Body of pancreas (tissue), 4 donors: Measurements from ENCODE around the gene BPIFA2. TPM values are rescaled to one million over a fixed set of nuclear protein-coding genes. Genes with fewer than 3 reads are reported as not detected.

Experiments used
- ATAC-seq: fragments of 150-250 bp; one replicate; pipeline ENCODE4 v1.9.1; 2016
- DNase-seq, 4 donors: peaks; one replicate each; pipeline ENCODE4 v3.0.0-alpha.2; 2019
- H3K27ac ChIP-seq, 4 donors: fragments of 200-600 bp; sonication (generic); 1 replicate in 3 of 4; 2 replicates in 1 of 4; pipeline versions ENCODE4 v1.5.1 to v1.6.1; 2016 to 2019; ENCODE audit warnings: mild to moderate bottlenecking in 1 of 4, mixed read lengths in 1 of 4, moderate library complexity in 1 of 4
- H3K27me3 ChIP-seq, 2 donors: fragments of 200-600 bp; sonication (generic); one replicate each; pipeline ENCODE4 v1.6.0; 2016; ENCODE audit warnings: mild to moderate bottlenecking in 1 of 2
- H3K36me3 ChIP-seq, 2 donors: fragments of 200-600 bp; sonication (generic); replicated peaks in 1 of 2; 2 replicates each; pipeline ENCODE4 v1.5.1; 2016; ENCODE audit warnings: low read depth in 2 of 2; ENCODE audit not compliant: insufficient read depth in 1 of 2
- H3K4me1 ChIP-seq: fragments of 200-600 bp; sonication (generic); one replicate; pipeline ENCODE4 v1.6.0; 2016
- H3K4me3 ChIP-seq, 2 donors: fragments of 200-600 bp; sonication (generic); 1 replicate in 1 of 2; 2 replicates in 1 of 2; pipeline ENCODE4 v1.5.1; 2016 to 2019
- H3K9me3 ChIP-seq, 3 donors: fragments of 200-600 bp; sonication (generic); 1 replicate in 2 of 3; 2 replicates in 1 of 3; pipeline ENCODE4 v1.5.1; 2016
- POLR2A ChIP-seq, 3 donors: fragments of 450-650 bp; IDR thresholded peaks; one replicate each; pipeline ENCODE4 v1.6.1; 2016; ENCODE audit warnings: antibody characterized with exemption in 3 of 3, mild to moderate bottlenecking in 2 of 3
- WGBS, 2 donors: methylation state at CpG; one replicate each; pipeline ENCODE4 v1.1.5; 2017; 5-methylcytosine and 5-hydroxymethylcytosine counted together
- intact Hi-C: fragments of 100-400 bp; cut with DNase I; formaldehyde crosslinking; loops from one replicate; pipeline ENCODE4 v1.15.1; 2023
- total RNA-seq, 2 donors: library from RNA; depleted of rRNA; stranded (reverse); fragments of >200 nt; gene quantifications; one replicate each; pipeline ENCODE4 v1.1.0, GENCODE V29; 2016
- TF ChIP-seq, protein P1 (sequence below), 7 experiments: fragments of 450-650 bp in 4 of 7; fragments of 200-600 bp in 3 of 7; sonication (generic) in 3 of 7; IDR thresholded peaks; one replicate each; pipeline ENCODE4 v1.5.1; 2016 to 2019; ENCODE audit warnings: antibody characterized with exemption in 7 of 7

Gene BPIFA2
- total RNA-seq, 2 donors from 2014 or later = not detected

DNA sequence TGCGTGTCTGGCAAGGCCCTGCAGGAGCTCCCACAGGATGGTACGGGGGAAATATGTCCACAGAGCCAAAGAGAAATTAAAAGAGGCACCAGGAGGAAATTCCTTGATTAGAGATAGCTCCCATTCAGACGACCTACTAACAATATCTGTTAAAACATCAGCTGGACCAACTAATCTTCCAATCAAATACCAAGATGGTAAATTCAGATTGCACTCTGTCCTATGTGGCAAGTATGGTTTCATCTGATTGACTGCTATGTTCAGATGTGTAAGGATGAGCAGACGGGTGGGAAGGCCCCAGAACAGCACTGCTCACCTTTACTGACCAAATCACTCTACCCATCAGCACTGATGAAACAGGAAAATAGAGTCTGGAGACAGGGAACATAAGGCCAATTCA, 19.5 kb downstream of the BPIFA2 start:
- Histone ChIP-seq H3K27ac (no peak overlapping the region), H3K4me3 (no peak overlapping the region), H3K36me3 (no peaks in the 10 kb centered on the region), H3K9me3 (no peaks in the 10 kb centered on the region), H3K4me1 (peaks cover 20% of the 10 kb centered on the region), H3K27me3 (no peaks in the 10 kb centered on the region)
- DNase-seq = no peak
- TF ChIP-seq, protein P1, sequence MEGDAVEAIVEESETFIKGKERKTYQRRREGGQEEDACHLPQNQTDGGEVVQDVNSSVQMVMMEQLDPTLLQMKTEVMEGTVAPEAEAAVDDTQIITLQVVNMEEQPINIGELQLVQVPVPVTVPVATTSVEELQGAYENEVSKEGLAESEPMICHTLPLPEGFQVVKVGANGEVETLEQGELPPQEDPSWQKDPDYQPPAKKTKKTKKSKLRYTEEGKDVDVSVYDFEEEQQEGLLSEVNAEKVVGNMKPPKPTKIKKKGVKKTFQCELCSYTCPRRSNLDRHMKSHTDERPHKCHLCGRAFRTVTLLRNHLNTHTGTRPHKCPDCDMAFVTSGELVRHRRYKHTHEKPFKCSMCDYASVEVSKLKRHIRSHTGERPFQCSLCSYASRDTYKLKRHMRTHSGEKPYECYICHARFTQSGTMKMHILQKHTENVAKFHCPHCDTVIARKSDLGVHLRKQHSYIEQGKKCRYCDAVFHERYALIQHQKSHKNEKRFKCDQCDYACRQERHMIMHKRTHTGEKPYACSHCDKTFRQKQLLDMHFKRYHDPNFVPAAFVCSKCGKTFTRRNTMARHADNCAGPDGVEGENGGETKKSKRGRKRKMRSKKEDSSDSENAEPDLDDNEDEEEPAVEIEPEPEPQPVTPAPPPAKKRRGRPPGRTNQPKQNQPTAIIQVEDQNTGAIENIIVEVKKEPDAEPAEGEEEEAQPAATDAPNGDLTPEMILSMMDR (IDR thresholded peaks at IDR 0.05) = no peak
- no peak for TF ChIP-seq POLR2A (IDR thresholded peaks at IDR 0.05)
- 79 to 87% methylated on average over 4 of the region's 4 CpGs for WGBS, 2 donors
- intact Hi-C loops = no loop called here
- ATAC-seq = no peak

GRCh38 chr20:33188421-33188820, 20.5 kb downstream of the BPIFA2 start:
- DNase-seq = no peak
- WGBS, 2 donors = 84 to 91% methylated on average over 9 of the region's 9 CpGs
- no peak overlapping the region for H3K4me3 ChIP-seq
- no peaks in the 10 kb centered on the region for H3K36me3 ChIP-seq
- no peak for TF ChIP-seq POLR2A (IDR thresholded peaks at IDR 0.05)
- TF ChIP-seq, protein P1 (IDR thresholded peaks at IDR 0.05) = no peak
- no peaks in the 10 kb centered on the region for H3K9me3 ChIP-seq
- no peaks in the 10 kb centered on the region for H3K27me3 ChIP-seq
- intact Hi-C loops = no loop called here
- no peak for ATAC-seq
- peaks cover 22% of the 10 kb centered on the region for H3K4me1 ChIP-seq
- H3K27ac ChIP-seq = no peak overlapping the region

GRCh38 chr20:33191484-33191883, 23.5 kb downstream of the BPIFA2 start:
- H3K27ac ChIP-seq = no peak overlapping the region
- intact Hi-C loops = no loop called here
- H3K4me3 ChIP-seq = no peak overlapping the region
- H3K4me1 ChIP-seq = peaks cover 22% of the 10 kb centered on the region
- DNase-seq = no peak
- ATAC-seq = peak; percentile 62
- WGBS, 2 donors = 13 to 15% methylated on average over 3 of the region's 3 CpGs
- H3K36me3 ChIP-seq = no peaks in the 10 kb centered on the region
- no peaks in the 10 kb centered on the region for H3K9me3 ChIP-seq
- H3K27me3 ChIP-seq = no peaks in the 10 kb centered on the region
- TF ChIP-seq, protein P1 (IDR thresholded peaks at IDR 0.05) = peak in 1 of 7 experiments; percentile 4
- no peak for TF ChIP-seq POLR2A (IDR thresholded peaks at IDR 0.05)

GRCh38 chr20:33191955-33192354, 24.0 kb downstream of the BPIFA2 start:
- no peak for ATAC-seq
- 67 to 79% methylated on average over 1 of the region's 1 CpG for WGBS, 2 donors
- DNase-seq = no peak
- H3K4me3 ChIP-seq = no peak overlapping the region
- no peaks in the 10 kb centered on the region for H3K36me3 ChIP-seq
- no peak overlapping the region for H3K27ac ChIP-seq
- no peaks in the 10 kb centered on the region for H3K27me3 ChIP-seq
- peaks cover 22% of the 10 kb centered on the region for H3K4me1 ChIP-seq
- TF ChIP-seq, protein P1 (IDR thresholded peaks at IDR 0.05) = no peak
- no peak for TF ChIP-seq POLR2A (IDR thresholded peaks at IDR 0.05)
- intact Hi-C loops = no loop called here
- H3K9me3 ChIP-seq = no peaks in the 10 kb centered on the region

- 49 to 54% methylated on average over 8 of the region's 8 CpGs for WGBS, 2 donors
- Histone ChIP-seq H3K9me3 (no peaks in the 10 kb centered on the region), H3K27ac (no peak overlapping the region), H3K4me3 (no peak overlapping the region), H3K36me3 (no peaks in the 10 kb centered on the region), H3K27me3 (no peaks in the 10 kb centered on the region), H3K4me1 (peaks cover 22% of the 10 kb centered on the region)
- DNase-seq = no peak
- intact Hi-C loops = no loop called here
- TF ChIP-seq, protein P1 (IDR thresholded peaks at IDR 0.05) = no peak
- TF ChIP-seq POLR2A (IDR thresholded peaks at IDR 0.05) = no peak
- no peak for ATAC-seq
Observed at GRCh38 chr20:33192912-33193501, 25.0 kb downstream of the BPIFA2 start.
